Glomerular endothelial cell (primary cell): ENCODE measurements around the gene SMIM1. TPM values are rescaled to one million over a fixed set of nuclear protein-coding genes. Genes with fewer than 3 reads are reported as not detected.

Experiments
- DNase-seq: peaks from one replicate; pipeline ENCODE4 v3.0.0-alpha.2; 2011; ENCODE audit warnings: low read depth, low spot score; ENCODE audit errors: extremely low read depth
- total RNA-seq: library from RNA; depleted of rRNA; stranded (reverse); fragments of >200 nt; gene quantifications from 2 replicates; pipeline ENCODE4 v1.2.3, GENCODE V29; 2015

The SMIM1 gene
- total RNA-seq, 1 donor from 2014 or later, result 0.82 TPM

DNA sequence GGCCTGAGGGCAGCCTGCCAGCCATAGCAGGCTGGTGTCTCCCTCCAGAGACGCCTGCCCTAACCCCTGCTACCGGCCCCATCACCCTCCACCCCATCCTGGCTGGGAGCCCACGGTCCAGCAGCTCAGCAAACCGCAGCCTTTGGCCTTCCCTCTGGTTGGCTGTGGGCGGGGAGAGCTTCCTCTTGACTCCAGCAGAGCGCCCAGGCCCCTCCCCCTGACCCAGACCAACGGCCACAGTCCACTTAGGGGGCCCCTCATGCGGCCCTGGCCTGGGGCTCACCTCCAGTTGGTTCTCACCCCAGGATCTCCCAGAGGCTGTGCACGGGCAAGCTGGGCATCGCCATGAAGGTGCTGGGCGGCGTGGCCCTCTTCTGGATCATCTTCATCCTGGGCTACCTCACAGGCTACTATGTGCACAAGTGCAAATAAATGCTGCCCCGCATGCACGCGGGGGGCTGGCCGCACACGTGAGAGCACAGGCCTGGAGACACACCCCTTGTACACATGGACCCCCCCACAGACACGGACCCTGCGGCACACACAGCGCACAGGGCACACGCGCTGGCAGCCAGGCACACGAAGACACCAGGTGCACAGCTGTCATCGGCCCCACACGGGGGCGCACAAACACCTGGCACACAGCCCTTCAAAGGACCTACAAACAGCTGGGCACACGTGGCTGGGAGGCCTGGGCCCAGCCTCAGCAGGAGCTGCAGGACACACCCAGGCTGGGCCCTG, 3.1 kb downstream of the SMIM1 start:
- no peak for DNase-seq

DNA sequence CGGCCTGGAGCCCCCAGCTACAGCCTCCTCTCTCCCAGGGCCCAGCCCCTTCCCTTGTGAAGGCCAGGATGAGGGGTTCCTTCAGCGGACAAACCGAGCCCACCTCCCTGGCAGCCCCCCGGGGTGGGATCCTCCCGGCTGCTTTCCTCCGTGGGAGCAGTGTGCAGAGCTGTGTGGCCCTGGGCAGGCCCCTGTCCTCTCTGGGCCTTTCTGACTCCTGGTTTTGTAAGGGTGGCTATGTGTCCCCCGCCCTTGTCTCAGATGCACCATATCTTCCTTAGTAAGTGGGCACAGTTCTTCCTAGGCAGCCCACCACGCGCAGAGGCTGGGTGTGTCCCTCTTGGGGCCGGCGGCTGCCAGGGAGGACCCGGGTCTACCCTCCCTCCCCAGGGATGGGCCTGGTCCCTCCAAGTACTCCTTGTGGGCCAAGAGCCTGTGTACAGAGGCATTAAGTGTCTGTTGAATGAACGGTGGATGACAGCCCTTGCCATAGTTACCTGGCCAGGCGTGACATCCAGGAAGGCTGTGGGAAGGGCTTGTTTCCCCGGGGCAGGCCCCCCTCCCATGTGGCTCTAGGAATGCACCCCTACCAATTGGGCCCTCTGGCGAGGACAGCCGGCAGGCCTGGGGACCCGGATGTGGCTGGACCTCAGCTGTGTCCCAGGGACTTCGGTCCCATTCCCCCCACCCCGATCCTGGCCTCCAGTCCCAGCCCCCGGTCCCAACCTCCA, 3.8 kb downstream of the SMIM1 start:
- no peak for DNase-seq

DNA sequence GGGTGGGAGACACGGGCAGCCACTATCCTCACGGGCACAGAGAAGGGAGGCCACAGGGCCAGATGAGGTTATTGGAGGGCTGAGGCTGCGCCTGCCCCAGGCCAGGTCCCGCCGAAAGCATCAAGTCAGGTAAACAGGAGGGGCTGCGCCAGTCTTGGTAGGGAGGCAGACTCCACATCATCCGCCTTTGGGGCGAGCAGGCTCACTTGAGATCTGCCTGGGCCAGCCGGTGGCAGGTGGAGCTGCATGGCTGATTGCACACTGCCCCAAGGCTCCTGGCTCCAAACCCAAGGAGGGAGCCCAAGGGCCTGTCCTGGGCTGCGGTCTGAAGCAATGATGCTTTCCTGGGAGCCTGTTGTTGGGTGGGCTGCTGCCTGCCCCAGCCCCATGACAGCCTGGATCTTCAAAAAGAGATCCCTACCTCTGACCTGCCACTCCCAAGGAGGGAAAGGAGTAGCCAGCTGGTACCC, 4.6 kb downstream of the SMIM1 start:
- DNase-seq, result no peak

DNA sequence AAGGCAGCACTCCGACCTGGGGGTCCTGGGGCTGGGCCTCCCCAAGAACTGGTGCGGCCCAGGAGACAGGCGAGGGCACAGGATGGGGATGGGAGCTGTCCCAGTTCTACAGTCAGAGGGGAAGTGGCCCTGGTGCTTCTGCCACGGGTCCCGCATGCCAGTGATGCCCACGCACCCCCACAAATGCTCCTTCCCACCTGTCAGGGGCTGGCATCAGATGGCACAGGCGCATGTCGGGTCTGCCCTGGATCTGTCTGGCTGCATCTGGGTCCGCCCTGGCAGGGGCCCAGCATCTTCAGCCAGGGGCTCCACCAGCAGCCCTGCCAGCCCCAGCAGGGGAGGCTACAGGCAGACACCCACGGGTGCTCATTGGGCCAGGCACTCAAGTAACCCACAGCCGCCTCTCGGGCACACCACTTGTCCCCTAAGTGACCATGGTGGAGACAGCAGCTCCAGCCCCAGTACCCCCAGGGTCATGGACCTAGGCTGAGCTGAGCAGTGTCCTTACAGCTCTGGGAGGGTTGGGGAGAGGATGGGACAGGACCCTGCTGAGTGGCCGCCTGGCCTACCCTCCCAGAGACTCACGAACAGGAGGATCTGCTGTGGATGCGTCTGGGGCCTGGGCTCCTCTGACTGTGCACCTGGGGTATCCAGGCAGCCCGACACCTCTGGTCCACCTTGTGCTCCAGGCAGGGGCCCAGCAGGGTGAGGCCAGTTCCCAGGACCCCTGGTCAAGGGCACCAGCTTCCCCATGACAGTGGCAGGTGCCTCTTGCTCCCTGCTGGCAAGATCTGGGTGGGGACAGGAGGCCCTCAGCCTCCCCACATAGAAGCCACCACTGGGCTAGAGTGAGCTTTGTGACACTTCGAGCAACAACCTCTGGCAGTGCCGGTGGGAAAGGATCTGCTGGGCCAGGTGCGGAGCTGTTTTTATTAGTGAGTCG, 5.4 kb downstream of the SMIM1 start:
- DNase-seq, result no peak

DNA sequence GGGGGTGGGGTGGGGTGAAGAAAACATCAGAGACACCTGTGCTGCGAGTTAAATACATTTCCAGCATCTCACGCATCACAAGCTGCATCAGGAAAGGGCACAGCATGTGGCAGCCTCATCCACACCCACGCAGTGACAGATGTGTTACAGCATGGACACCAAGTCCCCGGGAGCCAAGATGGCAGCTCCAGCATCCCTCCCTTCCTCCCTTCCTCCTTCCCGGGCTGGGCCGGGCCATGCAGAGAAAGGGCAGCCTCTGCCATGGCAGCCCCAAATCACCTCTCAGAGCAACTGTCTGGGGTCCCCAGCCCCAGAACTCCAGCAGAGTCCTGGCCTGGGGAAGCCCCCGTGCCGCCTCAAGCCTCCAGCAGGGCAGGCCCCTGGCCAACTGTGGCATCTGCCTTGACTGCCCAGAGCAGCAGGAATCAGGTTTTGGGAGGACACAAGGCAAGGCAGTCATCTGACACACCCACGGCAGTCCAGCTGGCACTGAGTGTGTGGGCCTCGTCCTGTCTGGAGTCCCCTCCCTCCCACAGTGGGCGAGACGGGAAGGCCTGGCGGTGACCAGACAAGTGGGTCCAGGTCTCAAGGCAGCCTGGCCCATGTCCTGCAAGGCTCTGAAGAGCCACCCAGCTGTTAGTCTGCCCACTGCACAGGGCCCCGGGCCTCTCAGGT, 6.2 kb downstream of the SMIM1 start:
- DNase-seq, result no peak

DNA sequence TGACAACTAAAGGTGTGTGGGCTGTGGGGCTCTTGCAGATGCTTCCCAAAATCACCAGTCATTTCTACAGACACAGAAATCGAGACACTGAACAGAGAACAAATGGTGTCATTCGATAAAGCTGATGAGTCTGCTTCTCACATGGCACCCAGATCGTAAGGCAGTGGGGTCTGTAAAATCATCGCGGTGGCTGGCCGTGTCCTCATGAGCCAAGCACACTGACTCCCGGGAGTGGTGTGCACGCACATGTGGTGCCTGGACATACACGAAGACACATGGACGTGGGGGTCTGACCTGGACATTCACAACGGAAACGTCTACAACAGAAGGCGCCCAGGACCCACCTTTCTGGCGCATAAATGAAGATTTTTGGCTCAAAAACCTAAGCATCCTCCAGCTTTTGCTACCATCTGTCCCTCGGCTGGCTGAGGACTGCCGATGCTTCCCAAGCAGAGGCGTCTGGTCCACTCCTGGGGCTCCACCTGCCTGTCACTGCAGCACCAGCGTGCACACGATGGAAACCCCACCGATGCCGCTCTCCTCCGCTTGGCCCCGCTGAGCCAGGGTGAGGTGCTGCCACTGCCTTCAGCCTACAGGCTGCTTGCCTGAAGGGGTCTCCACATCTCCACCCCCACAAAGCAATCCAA, 6.8 kb downstream of the SMIM1 start:
- no peak for DNase-seq

DNA sequence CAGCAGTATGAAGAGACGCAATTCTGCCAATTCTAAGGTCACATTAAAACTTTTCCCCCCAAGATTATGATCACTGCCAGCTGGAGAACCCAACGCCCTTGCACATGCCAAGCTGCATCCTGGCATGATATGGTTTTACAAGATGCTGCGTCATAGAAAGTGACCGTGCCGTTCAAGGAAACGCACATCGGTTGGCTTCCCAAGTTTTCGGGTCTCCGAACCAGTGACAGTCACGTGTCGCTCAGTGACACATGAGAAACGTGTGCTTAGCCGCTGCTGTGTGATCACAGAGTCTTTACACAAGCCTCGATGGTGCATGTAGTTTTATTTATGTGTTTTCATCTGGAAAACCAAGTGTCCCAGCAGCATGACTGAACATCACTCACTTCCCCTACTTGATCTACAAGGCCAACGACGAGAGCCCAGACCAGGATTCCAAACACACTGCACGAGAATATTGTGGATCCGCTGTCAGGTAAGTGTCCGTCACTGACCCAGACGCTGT, 7.4 kb downstream of the SMIM1 start:
- DNase-seq, result no peak

DNA sequence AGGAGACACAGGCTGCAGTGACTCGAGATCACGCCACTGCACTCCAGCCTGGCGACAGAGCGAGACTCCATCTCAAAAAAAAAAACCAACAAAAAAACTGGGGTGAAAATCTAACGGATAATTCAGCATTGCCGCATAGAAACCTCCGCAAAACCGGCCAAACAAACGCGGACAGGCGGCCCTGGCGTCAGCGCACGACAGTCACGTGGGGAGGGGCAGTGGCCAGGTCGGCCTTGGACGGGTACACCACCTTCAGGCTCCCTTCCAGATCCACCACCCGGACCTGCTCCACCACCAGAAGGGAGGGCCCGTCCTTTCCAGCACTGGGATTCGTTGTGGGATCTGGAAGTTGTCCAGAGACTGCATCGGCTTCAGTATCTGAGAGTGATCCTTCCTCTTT, 8.4 kb downstream of the SMIM1 start:
- no peak for DNase-seq

DNA sequence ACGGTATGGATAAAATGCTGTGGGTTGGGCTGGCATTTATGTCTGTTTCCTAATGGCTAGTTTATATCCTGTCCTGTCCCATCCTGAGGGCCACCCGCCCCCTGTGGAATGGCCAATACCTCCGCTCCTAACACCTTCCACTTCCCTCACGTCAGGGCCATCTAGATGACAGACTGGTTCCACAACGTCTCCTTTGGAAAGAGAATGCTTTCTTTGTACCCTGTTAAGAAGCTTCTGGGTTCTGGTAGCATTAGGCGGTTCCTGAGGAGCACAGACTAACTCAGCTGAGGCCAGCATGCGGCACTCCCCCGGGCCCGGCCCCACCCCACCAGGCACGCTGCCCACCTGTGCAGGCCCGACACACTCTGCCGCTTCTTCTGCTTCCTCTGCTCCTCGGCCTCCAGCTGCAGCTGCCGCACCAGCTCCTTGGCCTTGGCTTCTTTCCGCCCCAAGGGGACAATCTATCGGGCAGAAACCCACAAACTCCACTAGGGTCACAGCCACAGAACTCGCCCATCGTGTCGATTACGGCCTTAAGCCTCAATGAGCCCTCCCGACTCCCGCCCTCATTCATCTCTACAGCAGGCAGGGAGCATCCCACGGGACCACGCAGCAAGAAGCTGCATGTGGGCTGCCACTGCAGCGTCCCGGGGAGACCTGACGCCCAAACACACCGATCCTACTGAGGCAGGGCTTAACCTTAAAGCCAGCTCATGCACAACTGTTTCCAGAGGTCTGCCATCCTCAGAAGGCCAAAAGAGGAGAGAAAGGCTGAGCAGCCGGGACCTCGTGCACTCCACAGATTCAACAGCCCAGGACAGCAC, 11.3 kb downstream of the SMIM1 start:
- no peak for DNase-seq

DNA sequence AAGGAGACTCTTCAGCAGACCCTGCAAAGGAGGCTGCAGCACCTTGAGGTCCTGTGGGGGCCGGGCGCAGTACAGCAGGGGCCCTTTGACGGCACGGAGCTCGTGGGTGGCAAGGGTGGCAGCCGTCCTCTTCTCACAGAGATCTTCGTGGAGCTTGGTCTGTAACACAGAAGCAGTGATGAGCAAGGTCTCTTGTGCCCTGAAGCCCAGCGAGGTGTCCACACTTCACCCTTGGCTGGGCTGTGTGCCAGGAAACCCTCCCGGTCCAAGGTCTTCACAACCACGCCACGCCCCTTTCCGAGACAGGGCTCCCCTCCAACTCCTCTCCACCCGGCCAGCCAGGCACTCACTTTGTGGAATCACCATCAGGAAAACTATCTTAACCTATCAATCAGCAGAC, 12.5 kb downstream of the SMIM1 start:
- DNase-seq, result no peak

DNA sequence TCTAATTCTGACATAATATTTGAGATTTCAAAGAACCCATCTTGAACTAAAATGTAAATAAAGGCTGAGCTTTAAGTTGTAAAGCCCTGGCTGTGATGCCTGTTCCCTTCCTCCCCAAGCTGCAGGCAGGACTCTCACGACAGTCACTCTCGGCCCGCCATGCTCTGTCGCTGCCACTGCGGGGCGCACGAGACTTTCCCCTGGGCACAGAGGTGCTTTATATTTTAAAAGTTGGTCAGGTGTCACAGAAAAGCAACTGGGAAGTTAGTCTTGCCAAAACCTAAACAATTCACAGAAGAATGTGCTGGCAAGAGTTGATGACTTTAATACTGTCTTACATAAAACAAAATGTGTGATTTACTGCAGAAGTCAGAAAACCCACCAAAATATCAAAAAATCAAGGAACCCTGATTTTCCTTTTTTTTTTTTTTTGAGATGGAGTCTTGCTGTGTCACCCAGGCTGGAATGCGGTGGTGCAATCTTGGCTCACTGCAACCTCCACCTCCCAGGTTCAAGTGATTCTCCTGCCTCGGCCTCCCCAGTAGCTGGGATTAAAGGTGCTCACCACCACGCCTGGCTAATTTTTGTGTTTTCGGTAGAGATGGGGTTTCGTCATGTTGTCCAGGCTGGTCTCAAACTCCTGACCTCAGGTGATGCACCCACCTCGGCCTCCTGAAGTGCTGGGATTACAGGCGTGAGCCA, 13.1 kb downstream of the SMIM1 start:
- DNase-seq, result no peak

DNA sequence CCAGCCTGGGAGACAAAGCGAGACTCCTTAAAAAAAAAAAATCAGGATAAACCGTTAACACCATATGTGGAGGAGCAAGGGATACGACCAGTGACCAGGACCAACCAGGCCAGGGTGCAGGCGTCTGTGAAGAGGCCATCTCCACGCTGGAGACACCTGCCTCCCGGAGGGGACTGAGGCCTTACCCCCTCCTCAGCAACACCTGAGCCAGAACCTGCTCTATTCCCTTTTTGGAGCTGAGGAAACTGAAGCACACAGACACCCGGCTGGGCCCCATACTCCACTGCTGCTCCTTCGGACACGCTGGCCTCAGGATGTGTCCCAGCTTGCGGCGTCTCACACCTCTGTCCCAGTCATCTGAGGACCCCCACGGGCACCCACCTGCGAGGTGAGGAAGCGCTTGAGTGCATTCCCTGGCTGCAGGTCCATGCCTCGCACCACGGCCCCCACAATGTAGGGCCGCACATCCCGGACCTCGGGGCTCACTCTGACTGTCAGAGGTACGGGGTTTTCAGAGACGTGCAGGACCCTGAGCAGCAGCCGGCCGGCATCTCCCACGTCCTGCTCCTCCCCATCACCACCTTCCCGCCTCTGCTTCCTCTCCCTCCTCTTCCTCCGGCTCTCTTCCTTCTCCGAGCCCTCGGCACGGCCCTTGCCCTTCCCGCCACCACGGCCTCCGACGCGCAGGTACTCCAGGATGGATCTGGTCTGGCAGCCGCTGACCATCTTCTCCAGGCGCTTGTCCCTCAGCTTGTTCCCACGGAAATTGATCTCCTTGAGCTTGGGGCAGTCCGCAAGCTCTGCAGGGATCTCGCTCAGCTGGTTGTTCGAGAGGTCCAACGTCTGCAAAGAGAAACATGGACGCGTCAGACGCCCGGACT, 14.2 kb downstream of the SMIM1 start:
- no peak for DNase-seq

DNA sequence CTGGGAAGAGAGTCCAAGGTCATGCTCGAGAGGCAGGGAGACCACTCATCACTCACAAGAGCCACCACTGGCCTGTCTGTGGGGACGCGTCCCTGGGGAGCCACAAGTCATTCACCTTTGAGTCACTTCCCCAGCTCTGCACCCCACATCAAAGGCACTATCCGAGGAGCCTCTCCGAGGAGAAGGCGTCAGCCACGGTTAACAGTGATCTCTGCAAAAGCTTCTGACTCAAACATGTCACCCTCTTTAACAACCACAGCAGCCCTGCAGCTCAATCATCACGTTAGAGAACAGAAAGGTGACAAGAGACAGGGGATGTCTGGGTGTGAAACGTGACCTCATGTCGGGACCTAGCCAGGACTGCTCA, 14.8 kb downstream of the SMIM1 start:
- no peak for DNase-seq

DNA sequence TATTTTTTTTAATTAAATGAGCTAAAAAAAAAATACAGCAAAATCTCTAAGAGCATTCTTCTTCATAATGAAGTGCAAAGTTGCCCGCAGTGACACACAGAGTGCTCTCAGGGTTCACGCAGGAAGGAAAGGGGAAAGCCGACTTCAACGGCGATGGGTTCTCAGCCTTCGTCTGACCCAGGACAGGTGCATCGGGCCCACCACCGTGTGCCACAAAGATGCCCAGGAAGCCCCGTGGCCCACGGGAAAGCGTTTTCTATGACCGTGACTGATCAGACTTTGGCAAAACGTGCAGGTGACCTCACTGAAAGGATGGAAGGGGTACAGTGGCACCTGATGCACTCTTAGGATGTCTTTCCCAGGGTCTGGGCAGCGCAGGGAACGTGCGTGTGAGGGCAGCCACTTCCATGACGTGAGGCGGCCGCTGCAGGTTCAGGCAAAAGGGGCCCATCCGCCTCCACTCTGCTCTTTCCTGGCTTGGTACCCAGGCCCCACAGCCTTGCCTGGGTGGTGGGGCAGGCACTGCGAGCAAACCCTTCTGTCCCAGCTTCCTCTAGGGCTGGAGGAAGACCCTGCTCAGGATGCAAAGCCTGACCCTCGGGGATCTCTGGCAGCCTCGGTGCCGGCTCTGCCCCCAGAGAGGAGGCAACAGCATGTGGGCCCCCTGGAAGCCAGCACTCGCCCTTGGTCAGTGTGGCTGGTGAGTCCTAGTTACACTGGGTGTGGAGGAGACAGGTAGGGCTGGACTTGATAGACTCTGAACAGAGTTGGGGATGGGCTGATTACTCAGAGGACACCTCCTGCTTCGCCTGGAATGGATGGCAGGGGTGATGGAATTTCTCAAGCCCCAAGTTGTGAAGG, 15.4 kb downstream of the SMIM1 start:
- DNase-seq, result no peak

DNA sequence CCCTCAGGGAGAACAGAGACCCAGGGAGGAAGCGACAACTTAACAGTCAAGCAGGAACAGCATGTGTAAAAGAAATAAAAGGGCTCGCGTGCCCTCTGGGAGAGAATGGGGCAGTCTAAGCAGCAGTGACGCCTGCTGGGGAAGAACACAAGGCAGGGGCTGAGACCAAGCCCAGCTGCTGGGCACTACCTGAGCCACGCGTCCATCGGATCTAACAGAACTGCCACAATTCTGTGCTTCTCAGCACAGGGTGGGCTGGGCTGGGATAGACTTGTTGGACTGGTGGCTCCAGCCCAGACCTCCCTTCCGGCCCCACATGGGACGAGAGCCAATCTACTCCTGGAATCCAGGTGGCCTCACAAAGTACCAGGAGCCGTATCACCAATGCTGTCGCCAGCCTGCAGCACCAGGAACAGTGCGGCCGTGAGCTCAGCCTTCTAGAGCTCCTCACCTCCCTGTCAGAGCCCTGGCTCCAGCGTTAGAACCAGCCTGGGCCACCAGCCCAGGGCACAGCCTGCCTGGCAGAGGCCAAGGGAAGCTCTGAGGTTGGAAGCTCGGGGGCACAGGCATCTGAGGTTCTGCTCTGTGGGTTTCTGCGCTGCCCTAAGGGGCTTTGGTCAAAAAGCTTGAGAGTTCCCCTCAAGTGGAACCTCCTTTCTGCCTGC, 16.3 kb downstream of the SMIM1 start:
- no peak for DNase-seq
